Rectal smooth muscle tissue (tissue), 1 donor: Measurements from ENCODE around the gene VSIG2.
A peak's percentile ranks its signal among the peaks of the same experiment; 100 is the strongest.

Experiments
- H3K27ac ChIP-seq: one replicate; pipeline ENCODE4 v1.7.0; 2013; ENCODE audit warnings: low read depth, low read length, inconsistent platforms
- H3K27me3 ChIP-seq: one replicate; pipeline ENCODE4 v1.7.0; 2013; ENCODE audit warnings: low read length; ENCODE audit not compliant: control insufficient read depth, insufficient read depth
- H3K36me3 ChIP-seq: one replicate; pipeline ENCODE4 v1.7.0; 2013; ENCODE audit warnings: low read length; ENCODE audit not compliant: control insufficient read depth, insufficient read depth
- H3K4me1 ChIP-seq: one replicate; pipeline ENCODE4 v1.7.0; 2013; ENCODE audit warnings: low read length; ENCODE audit not compliant: control insufficient read depth, insufficient read depth
- H3K4me3 ChIP-seq: one replicate; pipeline ENCODE4 v1.7.0; 2013; ENCODE audit warnings: low read length
- H3K9ac ChIP-seq: one replicate; pipeline ENCODE4 v1.7.0; 2013; ENCODE audit warnings: low read length

VSIG2 gene

DNA sequence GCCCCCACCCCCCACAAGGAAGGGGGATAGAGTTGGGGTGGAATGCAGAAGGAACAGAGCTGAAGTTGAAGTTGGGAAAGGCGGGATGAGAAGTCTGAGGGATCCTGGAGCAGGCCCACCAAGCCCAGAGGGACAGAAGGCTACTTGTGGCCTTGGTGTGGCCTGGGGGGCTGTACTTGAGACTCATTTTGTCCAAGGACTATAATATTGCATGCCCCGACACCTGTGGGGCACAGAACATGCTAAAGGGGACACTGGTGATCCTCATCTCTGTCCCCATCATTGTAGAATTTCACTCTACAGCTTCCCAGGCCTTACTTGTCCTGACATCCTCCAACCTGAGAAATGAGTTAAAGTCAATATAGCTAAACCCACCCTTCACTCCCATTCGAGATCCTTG, 8.8 kb upstream of the VSIG2 start:
- peaks cover 9% of the 10 kb centered on the region for H3K36me3 ChIP-seq
- peaks cover 6% of the 10 kb centered on the region for H3K4me1 ChIP-seq
- peaks cover 21% of the 10 kb centered on the region for H3K27me3 ChIP-seq
- H3K27ac ChIP-seq: no peak overlapping the region
- H3K4me3 ChIP-seq: peak overlapping the region; percentile 29
- no peak overlapping the region for H3K9ac ChIP-seq

DNA sequence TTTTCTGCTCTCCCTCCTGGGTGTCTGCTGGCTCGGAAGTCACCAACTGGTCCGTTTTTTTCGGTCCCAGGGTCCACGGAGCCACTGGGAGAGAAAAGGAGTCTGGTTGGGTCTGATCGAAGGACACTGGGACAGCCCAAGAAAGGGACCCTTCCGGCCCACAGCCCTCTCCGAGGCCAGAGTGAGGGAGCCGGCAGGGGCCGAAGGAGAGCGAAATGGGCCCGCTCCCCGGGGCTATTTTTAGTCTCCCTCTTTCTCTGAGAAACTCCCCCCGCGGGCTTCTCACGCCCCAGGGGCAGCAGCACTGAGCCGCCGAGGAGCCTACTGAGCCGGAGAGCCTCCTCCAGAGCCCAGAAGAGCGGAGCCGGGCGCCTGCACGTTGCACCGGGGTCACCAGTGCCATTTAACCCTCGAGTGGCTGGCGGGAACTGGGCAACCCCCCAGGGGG, 8.2 kb upstream of the VSIG2 start:
- Histone ChIP-seq H3K27ac (no peak overlapping the region), H3K9ac (no peak overlapping the region), H3K4me1 (peaks cover 6% of the 10 kb centered on the region), H3K36me3 (peaks cover 5% of the 10 kb centered on the region), H3K27me3 (peaks cover 21% of the 10 kb centered on the region), H3K4me3 (peak overlapping the region; percentile 25)

DNA sequence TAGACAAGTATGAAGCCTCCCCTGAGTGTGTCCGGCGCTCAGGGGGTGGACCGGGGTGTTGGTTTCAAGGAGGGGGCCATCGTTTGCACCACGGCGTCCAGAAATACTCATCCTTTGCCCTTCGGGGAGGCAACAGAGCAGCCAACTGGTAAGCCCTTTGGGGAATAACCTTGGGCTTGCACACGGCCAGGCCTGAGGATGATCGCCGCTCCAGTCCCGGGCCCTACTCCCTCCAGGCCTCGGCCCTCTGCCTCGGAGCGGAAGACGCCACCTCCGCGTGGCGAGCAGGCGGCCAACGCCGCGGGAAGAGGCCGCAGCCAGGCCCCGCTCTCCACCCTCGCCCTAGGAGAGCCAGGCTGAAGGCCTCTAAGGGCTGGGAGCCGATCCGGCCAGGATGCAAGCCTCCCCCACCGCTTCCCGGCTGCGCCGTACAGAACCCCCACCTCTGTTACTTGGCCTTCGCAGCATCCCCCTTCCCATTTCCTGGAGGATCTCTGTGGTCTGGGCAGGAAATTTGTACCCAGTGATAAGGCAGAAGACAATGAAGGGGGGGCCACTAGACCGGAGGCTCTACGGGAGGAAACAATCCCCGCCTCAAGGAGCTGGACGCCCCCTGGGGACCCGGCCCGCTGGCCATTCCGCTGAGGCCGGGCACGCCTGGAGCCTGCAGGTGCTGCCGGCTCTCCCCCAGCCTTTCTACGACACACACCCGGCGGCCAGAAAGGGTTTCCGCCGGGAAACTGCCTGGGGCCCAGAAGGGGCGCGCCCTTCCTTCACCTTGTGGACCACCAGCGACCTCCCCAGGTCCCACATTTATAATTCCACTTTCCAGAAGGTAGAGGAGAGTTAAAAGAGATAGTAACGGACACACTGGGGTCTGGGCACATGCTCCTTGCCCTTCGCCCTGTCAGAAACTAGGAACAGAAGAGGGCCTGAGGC, 7.5 kb upstream of the VSIG2 start:
- Histone ChIP-seq H3K4me3 (peak overlapping the region; percentile 61), H3K27ac (no peak overlapping the region), H3K27me3 (peaks cover 21% of the 10 kb centered on the region), H3K4me1 (peaks cover 6% of the 10 kb centered on the region), H3K36me3 (no peaks in the 10 kb centered on the region), H3K9ac (no peak overlapping the region)

DNA sequence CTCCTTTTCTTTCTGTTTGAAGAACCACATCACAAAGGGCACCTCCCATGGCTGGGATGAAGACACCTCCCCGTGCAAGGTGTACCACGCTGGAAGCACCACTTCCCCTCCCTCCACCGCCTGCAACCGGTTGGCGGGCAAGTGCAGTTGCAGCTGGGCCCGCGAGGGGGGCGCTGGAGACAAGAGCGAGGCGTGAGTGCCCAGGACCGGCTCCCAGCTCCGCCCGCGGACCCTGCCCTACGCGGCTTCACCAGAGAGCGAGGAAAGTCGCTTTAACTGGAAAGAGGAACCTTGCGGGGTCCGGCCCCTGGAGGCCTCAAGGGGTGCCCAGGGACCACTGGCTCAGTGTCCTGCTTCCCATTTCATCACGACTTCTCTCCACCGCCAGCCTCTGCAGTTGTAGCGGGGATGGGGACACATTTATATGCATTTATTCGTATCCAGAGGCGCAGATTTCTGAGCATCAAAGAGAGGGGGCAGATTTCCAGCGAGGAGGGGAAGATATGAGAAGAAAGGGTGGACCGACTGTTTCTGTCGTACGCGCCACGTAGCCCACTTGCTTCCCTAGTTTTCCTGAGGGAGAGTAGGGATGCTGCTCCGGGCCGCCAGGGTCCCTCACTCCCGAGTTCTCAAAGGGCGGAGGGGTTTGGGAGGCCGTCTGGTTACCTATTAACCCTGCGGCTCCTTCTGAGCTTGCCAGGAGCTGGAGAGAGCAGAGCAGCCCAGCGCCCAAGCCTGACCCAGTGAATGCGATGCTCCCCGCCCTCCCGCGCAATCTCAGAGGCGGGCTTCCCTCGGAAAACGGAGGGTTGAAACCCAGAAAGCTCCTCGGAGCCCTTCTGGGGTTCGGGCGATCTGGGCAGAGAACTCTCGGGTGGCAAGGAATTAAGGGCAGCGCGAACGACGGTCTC, 6.6 kb upstream of the VSIG2 start:
- H3K4me1 ChIP-seq: peaks cover 6% of the 10 kb centered on the region
- H3K9ac ChIP-seq: no peak overlapping the region

DNA sequence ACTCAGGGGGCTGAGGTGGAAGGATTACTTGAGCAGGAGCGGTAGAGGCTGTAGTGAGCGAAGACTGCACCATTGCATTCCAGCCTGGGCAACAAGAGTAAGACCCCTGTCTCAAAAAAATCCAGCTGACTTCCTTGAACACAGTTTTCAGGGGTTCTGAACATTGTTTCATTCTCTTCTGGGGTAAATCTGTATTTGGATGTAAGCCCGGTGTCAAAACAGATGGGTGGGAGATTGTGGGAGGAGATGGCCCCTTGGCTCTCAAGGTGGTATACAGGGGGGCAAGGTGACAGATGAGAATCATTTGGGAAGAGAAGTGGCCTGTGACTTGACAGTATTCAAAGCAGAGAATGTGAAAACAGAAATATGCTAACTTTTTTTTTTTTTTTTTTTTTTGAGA, 5.3 kb upstream of the VSIG2 start:
- Histone ChIP-seq H3K9ac (no peak overlapping the region), H3K4me1 (peaks cover 3% of the 10 kb centered on the region), H3K36me3 (no peaks in the 10 kb centered on the region), H3K4me3 (no peak overlapping the region), H3K27ac (no peak overlapping the region), H3K27me3 (peaks cover 16% of the 10 kb centered on the region)

More for the DNA sequence above, 6.6 kb upstream of the VSIG2 start:
- H3K27ac ChIP-seq: no peak overlapping the region
- H3K27me3 ChIP-seq: peaks cover 21% of the 10 kb centered on the region
- H3K36me3 ChIP-seq: no peaks in the 10 kb centered on the region
- H3K4me3 ChIP-seq: peak overlapping the region; percentile 61

DNA sequence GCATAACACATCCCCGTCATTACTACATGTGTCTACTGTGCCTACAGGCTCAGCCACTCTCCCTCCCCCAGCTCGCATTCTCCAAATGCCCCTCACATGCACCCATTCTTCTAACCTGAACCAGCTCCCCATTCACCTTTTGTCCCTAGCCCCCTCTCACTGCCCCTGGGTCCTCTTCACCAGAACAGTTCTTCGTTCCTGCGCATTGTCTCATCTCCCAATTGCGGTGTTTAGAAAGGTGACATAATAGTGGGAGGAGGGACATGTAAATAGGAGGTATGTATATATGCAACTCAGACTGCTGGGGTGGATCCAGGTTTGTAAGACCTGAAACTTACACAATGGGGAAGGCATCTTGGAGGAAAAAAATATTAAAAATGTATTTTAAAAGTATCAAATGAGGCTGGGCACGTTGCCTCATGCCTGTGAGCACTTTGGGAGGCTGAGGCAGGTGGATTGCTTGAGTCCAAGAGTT, 4.7 kb upstream of the VSIG2 start:
- Histone ChIP-seq H3K4me1 (peaks cover 3% of the 10 kb centered on the region), H3K27ac (no peak overlapping the region), H3K9ac (no peak overlapping the region), H3K27me3 (peaks cover 11% of the 10 kb centered on the region), H3K36me3 (no peaks in the 10 kb centered on the region), H3K4me3 (no peak overlapping the region)

DNA sequence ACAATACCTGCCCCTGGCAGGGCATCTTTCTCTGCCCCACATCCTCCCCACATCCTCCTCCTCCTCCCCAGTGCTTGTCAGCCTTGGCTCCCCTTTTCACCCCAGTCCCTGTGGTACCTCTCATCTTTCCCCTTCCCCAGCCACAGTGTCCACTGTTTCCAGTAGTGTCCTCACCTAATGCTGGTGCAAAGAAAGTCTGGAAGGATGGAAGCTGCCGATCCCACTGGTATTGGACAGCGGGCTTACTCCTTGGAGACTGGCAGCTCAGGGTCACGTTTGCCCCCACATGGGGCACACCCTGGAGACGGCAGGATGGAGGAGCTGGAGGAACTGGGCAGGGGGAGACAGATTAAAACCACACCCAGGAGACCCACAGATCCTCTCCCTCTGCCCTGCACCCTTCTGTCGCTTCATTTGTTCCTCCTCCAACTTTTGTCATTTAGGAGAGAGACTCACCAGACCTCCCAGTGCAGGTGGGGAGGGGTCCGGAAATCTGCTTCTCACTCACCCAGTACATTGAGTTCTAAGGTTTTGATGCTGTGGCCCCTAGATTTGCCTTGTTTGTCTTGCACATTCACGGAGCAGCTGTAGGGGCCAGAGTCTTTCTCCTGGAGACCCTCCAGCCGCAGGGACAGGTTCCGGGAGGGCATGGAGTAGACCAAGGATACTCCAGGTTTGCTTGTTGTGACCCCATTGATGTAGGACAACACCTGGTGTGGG, 4.1 kb upstream of the VSIG2 start:
- peaks cover 3% of the 10 kb centered on the region for H3K4me1 ChIP-seq
- H3K9ac ChIP-seq: no peak overlapping the region
- H3K36me3 ChIP-seq: no peaks in the 10 kb centered on the region
- H3K27me3 ChIP-seq: peaks cover 9% of the 10 kb centered on the region
- H3K4me3 ChIP-seq: no peak overlapping the region
- no peak overlapping the region for H3K27ac ChIP-seq

DNA sequence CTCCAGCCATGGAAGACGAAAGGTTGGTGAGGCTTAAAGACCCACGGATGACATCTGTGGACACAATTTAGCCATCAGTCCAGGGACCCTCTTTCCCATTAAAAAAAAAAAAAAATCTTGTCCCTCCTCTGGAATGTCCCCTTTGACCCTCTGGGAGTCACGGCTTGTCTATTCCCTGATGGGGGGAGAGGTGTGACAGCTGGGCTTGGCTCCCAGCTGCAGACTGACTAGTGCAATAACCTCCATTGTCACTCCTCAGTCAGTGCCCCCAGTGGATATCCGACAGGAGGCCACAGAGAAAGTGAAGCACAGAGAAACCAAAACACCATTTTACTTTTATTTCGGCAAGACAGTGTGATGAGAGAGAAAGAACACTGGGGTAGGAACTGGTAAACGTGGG, 2.7 kb upstream of the VSIG2 start:
- H3K9ac ChIP-seq: no peak overlapping the region
- H3K27ac ChIP-seq: no peak overlapping the region
- peaks cover 3% of the 10 kb centered on the region for H3K4me1 ChIP-seq
- no peaks in the 10 kb centered on the region for H3K36me3 ChIP-seq
- H3K4me3 ChIP-seq: no peak overlapping the region
- H3K27me3 ChIP-seq: peaks cover 8% of the 10 kb centered on the region

DNA sequence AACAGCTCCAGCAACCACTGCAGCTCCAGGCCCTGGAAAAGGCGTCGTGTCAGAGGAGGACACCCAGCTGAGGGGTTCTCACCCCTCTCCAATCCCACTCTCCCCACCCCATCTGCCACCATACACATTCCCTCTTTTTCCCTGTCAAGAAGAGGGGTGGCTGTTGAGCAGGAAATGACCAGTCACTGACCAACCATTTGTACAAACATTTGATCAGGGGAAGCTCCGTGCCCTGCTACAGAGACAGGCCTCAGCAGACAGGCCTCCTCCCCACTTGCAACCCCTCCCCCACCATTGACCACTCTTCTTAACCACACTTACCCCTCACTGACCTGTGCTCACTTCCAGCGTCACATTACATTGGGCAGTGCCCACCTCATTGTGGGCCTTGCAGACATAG, 2.3 kb upstream of the VSIG2 start:
- Histone ChIP-seq H3K27ac (no peak overlapping the region), H3K27me3 (peaks cover 6% of the 10 kb centered on the region)

DNA sequence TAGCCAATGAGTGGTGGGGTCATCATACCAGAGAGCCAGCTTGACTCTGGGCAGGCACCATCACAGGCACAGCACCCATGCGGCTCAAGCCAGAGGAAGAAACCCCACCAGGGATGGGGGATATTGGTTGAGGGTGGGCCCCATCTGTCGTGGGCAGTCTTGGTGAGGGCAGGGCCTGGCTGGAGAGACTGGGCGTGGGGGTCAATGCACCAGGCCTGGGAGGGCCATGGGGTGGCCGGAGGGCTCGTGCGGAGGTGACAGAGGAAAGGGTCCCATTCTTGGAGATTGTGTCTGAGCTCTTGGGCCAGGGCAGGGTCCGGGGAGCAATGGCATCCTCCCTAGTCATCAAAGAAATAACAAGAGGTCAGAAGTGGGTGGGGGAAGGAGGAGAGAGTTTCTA, 1.6 kb upstream of the VSIG2 start:
- Histone ChIP-seq H3K9ac (no peak overlapping the region), H3K4me3 (no peak overlapping the region), H3K27ac (no peak overlapping the region), H3K36me3 (no peaks in the 10 kb centered on the region), H3K4me1 (peaks cover under 1% of the 10 kb centered on the region), H3K27me3 (peaks cover 4% of the 10 kb centered on the region)

More for the DNA sequence above, 2.3 kb upstream of the VSIG2 start:
- H3K4me3 ChIP-seq: no peak overlapping the region
- H3K9ac ChIP-seq: no peak overlapping the region
- H3K4me1 ChIP-seq: peaks cover 3% of the 10 kb centered on the region
- no peaks in the 10 kb centered on the region for H3K36me3 ChIP-seq

DNA sequence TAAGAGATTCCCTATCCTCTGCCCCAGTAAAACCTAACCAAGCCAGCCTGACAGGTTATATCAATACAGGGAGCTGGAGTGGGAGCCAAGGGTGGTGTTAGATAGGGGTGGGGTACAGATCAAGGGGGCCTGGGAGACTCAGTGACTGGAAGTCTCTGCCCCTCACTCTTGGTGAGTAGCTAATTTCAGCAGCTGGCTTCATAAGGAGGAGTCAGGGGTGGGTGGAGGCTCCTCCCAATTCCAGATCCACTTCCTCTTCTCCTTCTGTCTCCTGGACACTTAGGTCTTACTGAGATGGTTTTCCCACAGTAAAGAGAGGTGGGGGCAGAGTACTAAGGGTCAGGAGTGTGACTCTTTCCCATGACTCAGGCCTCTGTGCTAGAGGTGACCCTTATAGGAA, 1.1 kb upstream of the VSIG2 start:
- Histone ChIP-seq H3K27ac (no peak overlapping the region), H3K9ac (no peak overlapping the region), H3K36me3 (no peaks in the 10 kb centered on the region)

More for the DNA sequence above, 1.1 kb upstream of the VSIG2 start:
- Histone ChIP-seq H3K4me1 (no peaks in the 10 kb centered on the region), H3K27me3 (peaks cover 4% of the 10 kb centered on the region), H3K4me3 (no peak overlapping the region)
